GM04503 (cell line): ENCODE measurements around the gene FXYD7.

ENCODE experiments used
- DNase-seq: peaks from one replicate; pipeline ENCODE4 v3.0.0-alpha.2; 2012; ENCODE audit warnings: low read depth

The FXYD7 gene

GRCh38 chr19:35110974-35111373, 32.1 kb upstream of the FXYD7 start:
- no peak for DNase-seq

DNA sequence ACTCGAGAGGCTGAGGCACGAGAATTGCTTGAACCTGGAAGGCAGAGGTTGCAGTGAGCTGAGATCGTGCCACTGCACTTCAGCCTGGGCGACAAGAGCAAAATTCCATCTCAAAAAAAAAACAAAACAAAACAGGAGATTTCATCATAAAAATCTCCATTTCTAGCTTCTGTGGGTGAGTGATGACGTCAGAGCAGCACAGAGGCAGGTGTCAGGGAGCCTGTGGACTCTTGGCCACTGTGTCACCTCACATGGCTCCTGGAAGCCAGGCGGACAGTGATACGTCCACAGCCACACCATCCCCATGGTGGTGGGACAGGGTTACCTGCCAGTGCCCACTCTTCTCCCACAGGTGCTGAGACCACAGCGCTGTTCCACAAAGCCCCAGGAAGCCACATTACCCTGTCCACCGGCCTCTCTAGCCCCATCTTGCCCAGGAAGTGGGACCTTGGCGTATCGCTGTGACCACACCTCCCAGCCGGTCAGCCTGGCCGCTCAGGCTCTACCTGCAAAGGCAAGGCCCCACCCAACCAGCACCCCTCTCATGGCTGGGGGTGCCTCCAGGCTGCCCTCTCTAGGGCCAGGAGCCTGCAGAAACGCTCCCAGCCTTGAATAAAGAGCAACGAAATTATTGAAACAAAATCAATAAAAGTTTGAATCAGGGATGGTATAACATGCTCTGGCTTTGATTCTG, 29.9 kb upstream of the FXYD7 start:
- DNase-seq, result no peak

DNA sequence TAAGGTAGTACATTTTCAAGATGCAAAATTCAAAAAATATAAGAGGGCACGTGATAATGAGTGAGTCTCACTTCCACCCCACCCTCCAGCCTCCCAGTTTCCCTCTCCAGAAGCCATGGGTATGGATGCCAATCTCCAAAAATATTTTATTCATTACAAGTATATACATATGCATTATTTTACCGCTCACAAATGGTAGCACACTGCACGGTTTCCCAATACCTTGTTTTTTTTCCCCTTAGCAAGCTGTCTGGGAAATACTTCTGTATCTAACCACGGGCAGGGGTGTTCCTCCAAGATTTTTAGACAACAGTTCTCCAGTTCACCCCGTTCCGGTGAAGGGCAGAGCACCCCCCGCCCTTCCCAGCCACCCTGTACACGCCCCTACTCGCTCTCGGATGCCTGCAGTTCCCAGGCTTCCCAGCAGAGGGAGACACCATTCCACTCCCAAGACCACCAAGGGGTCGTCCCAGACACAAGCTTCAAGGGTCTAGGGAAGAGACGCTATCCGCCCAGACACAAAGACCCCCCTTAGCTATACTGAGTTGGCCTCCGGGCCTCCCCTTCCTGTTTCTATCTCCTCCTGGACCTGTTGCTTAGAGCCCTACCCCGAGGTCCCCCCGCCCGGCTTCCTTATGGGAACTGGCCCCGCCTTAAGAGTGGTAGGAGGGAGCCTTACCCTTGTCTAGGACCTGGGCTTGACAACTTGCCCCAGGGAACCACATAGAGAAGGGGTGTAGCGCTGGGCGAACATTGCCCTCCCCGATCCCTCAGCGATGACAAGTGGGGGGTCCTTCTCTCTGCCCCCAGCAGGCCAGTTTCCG, 28.5 kb upstream of the FXYD7 start:
- no peak for DNase-seq

DNA sequence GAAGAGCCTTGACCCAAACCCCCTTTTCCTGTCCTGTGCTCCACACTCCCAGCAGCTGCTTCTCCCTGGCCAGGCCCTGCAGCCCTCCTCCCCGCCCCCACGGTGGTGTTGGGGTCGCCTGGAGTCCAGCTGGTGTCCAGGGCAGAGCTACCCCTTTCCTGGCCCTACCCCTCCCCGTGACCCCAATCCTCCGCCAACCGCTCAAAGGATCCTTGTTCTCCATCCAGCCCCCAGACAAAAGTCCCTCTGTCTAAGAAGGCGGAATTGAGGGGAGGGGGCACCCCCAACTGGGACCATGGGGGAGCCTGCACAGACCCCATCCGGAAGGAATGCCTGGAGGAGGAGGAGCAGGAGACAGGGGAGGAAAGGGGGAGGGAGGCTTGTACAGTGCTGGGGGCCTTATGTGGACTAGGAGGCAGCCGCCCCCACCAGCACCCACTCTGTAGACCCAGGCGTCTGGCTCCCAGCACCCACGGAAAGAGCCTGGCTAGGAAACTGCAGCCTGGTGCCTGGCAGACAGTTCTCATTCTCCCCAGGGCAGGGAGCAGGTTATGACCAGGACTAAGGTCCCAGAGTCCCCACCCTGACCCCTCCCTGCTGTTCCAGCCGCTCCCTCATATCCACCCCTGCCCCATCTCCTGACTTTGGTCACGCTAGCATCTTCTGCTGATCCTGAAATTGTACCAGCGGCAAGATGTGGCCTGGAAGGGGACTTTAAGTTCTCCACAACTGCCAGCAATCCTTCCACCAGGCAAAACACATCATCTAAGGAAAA, 27.7 kb upstream of the FXYD7 start, which contains the start of gene FXYD3:
TSS of gene FXYD3 (plus strand) at position 647 of the 775 bp plus-strand sequence. CDS start 3,554 bp downstream, outside the sequence.
- no peak for DNase-seq

DNA sequence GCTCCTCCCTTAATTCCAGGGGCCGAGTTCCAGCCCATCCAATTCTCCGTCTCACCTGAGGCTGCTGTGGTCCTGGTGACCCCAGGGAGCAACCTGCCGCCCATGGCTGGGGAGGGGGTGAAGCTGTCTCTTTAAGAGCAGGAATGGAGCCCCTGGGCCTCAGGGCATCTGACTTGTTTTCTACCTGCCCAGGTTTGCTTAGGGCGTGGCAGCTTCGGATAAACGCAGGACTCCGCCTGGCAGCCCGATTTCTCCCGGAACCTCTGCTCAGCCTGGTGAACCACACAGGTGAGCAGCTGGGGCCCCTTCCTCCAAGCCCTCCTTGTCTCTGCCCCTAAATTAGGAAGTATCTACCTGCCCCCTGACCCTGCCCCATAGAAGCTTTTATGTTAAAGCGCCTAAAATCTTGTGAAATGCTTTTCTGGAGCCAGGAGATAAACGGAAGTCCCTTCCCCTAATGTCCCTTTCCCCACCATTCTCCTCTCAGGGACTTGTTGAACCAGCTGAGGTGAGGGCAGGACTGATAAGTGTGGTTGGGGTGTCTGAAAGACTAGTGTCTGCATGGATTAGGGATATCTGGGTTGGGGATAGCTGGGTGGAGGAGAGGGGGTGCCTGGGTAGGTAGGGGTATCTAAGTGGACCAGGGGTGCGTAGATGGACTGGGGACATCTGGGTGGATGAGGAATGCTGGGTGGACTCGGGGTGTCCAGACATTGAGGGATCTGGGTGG, 26.8 kb upstream of the FXYD7 start:
- no peak for DNase-seq

DNA sequence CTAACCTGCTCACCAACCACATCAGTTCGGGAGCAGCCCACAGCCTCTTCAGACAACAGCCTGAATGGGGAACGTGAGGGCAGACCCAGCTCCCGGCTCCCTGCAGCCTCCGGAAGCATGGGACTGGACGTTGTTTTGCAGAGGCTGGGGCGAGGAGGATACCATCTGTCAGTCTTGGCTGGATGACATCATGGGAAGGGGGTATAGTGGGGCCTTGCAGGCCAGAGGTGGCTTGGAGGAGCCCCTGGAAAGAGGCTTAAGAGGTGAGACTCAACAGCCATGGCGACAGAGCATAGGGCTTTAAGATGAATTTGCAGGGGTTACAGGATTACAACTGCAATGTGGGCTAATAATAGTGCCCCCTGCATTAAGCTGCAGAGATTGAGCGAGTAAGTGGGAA, 25.9 kb upstream of the FXYD7 start:
- DNase-seq, result no peak

DNA sequence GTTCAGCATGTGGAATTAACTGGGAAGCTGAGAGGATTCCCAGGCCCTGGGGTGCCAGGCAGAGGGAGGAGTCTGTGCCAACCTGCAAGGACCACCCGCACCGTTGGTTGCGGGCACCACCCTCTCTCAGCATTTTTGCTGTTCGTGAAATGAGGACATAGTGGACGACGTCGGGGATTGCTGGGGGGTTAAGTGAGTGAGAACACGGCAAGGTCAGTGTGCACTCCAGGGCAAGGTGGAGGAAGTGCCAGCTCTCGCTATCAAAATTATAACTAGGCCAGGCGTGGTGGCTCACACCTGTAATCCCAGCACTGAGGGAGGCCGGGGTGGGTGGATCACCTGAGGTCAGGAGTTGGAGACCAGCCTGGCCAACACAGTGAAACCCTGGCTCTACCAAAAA, 25.3 kb upstream of the FXYD7 start:
- no peak for DNase-seq

DNA sequence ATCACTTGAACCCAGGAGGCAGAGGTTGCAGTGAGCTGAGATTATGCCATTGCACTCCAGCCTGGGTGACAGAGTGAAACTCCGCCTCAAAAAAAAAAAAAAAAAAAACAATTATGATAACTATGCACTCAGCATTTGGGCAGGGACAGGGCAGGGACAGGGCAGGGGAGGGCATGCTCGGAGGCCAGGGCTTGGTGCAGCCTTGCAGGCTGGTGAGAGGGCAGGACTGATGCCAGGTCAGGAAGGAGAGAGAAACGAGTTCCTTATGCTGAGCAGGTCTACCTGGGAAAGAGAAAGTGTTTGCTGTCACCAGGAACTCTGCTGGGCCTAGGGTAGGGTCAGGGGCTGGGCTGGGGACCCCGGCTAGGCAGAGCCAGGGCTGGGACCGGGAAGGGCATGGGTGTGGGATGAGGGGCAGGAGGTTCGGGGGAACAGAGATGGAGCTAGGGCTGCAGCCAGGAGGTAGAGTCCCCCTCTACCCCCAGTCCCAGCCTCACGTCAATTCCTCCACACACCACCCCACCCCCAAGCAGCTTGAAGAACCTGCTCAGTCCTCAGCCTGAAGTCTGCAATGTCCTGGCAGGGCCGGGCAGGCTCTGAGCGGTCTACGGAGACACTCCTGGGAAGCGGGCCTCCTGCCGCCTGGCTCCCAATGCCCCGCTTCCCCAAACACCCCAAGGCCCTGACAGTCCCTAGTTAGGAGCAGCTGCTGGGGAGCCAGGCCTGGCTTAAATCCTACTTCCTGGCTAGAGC, 24.6 kb upstream of the FXYD7 start:
- no peak for DNase-seq

DNA sequence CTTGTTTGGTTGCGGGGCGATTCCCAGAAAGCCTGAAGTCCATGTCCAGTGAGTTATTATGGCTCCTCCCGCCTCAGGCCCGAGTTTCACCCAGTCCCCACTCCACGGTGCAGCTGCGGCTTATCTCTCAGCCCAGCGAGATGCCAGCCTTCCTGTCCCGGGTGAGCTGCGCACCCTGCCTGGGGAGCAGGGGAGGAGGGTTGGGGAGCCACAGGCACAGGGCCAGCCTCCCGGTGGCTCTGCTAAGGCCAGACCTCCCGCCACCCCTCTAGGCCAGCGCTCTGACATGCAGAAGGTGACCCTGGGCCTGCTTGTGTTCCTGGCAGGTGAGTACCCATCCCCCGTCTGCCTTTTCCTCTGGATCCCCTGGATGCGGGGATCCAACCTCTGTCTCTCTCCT, 24.0 kb upstream of the FXYD7 start:
- DNase-seq, result no peak

- no peak for DNase-seq
These were observed 23.4 kb upstream of the FXYD7 start for GRCh38 chr19:35119578-35120155.

DNA sequence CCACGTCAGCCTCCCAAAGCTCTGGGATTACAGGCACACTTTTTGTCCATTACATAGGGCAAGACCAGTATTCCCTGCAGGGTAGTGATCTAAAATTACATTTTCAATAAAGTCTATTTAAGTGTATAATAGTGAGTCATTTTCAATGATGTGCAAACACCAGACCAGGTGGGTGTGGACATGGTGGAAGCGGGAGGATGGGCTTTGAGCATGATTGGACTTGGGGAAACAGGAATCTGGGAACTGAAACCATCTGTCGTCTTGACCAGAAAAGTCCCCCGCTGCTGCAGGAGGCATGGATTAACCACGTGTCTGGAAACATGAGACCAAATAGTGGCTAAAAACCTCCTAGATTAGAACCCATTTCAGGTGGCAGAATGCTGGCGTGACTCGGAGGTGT, 22.6 kb upstream of the FXYD7 start:
- no peak for DNase-seq

DNA sequence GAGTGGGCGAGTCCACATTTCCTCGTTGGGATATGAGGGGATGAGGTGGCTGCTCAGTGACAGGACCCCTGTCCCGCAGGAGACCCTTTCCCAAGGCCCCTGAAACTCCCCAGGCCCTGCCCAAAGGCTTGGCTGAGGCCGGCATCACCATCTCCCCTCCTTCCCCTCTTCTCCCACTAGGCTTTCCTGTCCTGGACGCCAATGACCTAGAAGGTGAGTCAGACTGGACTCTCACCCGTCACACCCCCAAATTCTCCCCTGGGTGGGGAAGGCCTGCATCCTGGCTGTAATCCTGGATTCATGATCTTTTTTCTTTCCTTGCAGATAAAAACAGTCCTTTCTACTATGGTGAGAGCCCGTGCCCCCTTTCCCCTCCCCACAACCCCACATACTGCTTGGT, 22.2 kb upstream of the FXYD7 start:
- no peak for DNase-seq

DNA sequence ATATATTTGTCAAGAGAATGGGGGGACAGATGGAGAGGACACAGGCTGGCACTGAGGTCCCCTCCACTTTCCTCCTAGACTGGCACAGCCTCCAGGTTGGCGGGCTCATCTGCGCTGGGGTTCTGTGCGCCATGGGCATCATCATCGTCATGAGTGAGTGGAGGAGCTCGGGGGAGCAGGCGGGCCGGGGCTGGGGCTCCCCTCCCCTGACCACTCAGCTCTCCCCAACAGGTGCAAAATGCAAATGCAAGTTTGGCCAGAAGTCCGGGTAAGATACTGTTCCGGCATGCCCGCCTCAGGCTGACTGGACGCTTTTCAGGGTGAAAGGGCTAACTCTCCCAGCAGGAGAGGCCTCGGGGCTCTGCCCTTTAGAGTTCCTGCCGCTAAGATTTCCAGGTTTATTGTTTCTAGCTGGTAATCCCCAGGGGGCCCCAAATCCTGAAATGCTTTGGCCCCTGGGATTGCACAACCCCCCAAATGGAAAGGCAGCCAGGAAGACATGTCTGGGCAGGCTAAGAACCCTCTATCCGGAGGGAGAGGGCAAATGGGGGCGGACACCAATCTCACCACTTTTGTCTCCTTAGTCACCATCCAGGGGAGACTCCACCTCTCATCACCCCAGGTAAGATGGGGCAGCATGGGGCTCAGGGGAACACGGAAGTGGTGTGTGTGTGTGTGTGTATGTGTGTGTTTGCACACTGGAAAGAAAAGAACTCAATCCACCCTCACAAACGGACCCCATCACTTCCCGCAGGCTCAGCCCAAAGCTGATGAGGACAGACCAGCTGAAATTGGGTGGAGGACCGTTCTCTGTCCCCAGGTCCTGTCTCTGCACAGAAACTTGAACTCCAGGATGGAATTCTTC, 20.1 kb upstream of the FXYD7 start:
- DNase-seq, result no peak

DNA sequence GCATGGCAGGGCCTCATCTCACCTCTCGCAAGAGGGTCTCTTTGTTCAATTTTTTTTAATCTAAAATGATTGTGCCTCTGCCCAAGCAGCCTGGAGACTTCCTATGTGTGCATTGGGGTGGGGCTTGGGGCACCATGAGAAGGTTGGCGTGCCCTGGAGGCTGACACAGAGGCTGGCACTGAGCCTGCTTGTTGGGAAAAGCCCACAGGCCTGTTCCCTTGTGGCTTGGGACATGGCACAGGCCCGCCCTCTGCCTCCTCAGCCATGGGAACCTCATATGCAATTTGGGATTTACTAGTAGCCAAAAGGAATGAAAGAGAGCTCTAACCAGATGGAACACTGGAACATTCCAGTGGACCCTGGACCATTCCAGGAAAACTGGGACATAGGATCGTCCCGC, 19.5 kb upstream of the FXYD7 start:
- DNase-seq, result no peak

GRCh38 chr19:35124098-35125060, 18.7 kb upstream of the FXYD7 start:
- peak; percentile 58 for DNase-seq

DNA sequence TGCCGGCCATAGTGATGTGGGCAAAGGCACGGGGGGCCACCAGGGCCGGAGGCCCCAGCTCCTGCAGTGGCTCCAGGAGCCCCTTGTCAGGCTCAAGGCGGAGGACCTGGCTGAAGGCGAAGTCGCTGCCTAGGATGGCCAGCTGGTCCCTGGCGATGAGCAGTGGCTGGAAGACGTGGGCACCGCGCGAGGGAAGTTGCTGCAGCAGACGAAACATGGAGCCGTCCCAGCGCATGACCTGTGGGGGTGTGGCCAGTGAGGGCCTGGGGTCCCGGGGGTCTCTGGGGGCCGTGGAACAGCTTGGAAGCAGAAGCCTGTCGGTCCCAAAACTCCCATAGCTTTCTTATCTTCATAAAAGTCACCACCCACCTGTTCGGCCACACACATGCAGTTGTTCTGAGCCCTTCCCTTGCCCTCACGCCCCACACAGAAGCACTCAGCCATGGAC, 17.8 kb upstream of the FXYD7 start:
- DNase-seq, result no peak

DNA sequence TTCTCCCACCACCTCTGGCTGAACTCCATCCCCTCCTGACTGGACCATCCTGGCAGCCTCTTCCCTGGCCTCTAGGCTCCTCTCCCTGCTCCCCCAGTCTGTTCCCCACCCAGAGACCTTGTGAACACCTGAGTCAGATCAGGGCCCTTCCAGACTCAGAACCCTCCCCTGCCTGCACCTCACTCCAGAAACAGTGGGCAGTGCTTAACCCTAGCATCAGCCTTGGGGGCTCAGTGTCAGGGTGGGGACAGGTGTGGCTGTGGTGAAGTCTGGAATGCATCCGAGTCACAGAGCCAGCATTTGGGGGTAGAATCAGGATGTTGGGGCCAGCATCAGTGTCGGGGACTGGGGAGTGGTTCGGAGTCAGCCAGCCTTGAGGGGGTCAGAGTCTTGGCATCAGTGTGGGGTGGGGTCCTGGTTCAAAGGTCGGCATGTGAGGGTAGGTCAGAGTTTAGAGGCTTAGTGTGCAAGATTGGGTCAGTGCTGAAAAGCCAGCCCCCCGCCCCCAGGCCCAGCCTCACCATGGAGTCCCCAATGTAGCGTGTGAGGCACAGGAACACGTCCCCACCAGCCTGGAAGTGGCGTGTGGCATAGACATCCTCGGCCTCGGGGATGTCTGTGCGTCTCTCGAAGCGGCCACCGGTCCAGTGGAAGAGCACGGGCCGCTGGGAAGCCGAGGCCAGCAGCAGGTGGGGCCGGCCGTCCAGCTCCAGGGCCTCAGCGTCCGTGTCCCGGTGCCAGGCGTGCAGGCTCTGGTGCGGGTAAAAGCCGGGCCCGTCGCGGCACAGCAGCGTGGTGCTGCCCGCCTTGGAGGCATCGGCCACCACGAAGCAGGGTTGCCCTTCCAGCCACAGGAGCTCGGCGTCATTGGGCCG, 17.1 kb upstream of the FXYD7 start:
- DNase-seq, result no peak

DNA sequence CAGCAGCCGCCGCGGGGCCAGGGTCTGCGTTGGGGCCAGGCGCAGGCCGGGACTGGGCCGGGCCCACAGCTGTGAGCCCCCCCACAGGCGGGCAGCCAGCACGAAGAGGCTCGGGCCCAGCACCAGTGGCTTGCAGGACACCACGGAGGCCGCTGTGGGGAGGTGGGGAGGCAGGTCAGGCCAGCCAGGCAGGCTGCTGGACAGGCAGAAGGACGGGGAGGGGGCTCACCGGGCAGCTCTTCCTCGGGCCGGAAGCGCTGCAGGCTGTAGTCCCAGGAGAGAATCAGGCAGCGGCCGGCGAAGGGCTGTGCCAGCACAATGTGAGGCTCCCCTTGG, 16.5 kb upstream of the FXYD7 start:
- no peak for DNase-seq
